Activated T-cell treated with anti-CD3 and anti-CD28 coated beads for 4 hours (primary cell): ENCODE data around the gene ZNF263.
A peak's percentile ranks its signal among the peaks of the same experiment; 100 is the strongest.

ENCODE experiments used
- DNase-seq: peaks from one replicate; pipeline ENCODE4 v3.0.0-alpha.2; 2020

ZNF263 gene

GRCh38 chr16:3282730-3283542 lies at the start of gene ZNF263:
Gene ZNF263 (plus strand): TSS chr16:3283491. CDS start chr16:3283819, 328 bp downstream.
- peak; percentile 91 for DNase-seq

GRCh38 chr16:3234543-3234856 lies 48.8 kb upstream of the ZNF263 start:
- no peak for DNase-seq

- peak; percentile 87 for DNase-seq
These were observed 48.3 kb upstream of the ZNF263 start, which contains the start of gene ZNF200 for GRCh38 chr16:3234857-3235561. Gene ZNF200 (minus strand): TSS chr16:3235158. CDS start chr16:3233755, 1,403 bp downstream.

DNA sequence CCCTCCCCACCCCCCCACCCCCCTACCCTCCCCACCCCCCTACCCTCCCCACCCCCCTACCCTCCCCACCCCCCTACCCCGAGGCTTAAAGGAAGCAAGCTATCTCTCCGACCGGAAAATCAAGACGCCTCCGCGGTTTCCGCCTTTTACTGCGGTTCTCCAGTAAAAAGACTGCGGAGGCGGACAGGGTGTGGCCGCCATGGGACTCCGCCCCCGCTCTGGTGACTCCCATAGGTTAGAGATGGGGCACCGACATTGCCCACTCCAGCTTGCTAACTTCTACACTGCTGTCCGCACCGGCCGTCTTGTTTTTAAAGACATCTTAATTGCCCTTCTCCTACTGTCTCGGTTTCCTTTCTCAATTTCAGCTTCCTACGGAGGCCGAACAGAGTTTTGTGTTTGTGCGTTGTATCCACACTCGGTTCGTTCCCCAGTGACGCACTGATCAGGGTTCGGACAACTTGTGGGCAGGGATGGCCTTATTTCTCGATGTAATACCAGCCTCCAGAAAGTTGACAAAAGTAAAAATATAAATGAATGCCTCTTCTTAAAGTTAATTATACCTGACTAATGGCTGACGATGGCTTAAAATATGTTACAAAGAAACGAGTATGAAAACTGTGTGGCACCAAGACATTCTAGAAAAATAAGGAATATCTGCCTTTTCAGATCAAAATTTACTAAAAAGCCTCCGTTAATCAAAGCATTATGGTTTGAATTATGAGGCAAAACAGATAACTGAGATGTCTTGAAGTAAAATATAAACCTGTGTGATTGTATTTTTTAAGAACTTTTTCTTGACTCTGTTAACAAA lies 47.2 kb upstream of the ZNF263 start:
- peak; percentile 16 for DNase-seq

GRCh38 chr16:3241761-3242160 lies 41.5 kb upstream of the ZNF263 start:
- DNase-seq = no peak

GRCh38 chr16:3242709-3243108 lies 40.6 kb upstream of the ZNF263 start:
- no peak for DNase-seq

GRCh38 chr16:3243882-3244281 lies 39.4 kb upstream of the ZNF263 start:
- no peak for DNase-seq

GRCh38 chr16:3246002-3246401 lies 37.3 kb upstream of the ZNF263 start:
- DNase-seq = no peak

- DNase-seq = no peak
These were observed 36.4 kb upstream of the ZNF263 start for GRCh38 chr16:3246876-3247275.

DNA sequence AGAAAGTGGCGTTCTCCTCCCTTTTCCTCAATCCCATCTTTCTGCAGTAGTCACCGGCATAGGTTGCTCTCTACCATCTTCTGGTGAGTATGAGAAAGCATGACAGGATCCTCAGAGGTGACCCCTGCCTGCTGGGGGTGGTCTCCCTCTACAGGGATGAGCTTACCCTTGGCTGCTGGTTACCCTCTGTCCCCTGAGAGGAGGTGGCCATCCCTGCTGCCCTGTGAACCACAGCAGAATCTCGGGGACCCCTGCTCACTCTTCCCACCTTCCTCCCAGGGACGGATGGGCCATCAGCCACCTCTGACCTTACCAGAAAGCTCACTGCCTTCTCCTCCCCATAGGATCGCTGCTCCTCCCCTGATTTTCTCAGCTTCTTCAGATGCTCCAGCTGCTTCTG lies 34.7 kb upstream of the ZNF263 start:
- no peak for DNase-seq

- no peak for DNase-seq
These were observed 34.3 kb upstream of the ZNF263 start for GRCh38 chr16:3249020-3249419.

GRCh38 chr16:3249451-3249850 lies 33.8 kb upstream of the ZNF263 start:
- no peak for DNase-seq

DNA sequence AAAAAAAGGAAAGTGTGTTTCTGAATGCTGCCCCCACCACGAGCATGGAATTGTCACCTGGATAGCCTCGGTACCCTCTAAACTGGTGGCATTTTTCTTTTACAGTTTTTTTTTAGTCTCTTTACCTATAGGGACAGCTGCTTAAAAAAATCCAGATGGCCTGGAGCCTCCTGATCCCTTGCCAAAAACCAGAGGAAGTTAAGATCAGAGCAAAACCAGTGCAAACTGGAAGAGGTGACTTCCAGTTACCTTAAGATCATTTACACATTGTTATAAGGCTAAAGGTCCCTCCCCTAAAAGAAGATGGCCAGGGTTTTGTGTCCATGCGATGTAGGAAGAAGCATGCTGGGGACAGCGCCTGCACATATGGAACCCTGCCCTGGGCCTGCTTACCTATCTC lies 30.3 kb upstream of the ZNF263 start:
- no peak for DNase-seq

DNA sequence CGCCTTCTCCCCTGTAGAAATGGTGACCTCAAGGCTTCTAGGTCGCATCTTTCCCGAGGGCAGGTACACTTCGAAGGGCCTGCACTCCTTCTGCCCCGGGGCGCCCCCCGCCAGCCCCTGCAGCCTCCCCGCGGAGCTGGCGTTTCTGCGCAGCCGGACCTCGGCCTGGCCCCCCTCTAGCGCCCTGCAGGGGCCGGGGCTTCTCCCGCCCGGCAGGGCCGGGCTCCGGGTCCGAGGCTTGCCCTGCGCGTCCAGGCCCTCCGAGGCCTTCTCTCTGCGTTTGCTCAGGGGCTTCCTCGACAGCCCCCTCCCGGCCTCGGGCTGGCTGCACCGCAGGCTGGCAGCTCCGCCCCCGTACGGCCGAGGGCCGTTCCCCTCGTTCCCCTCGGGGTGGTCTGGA lies 29.0 kb upstream of the ZNF263 start:
- DNase-seq = no peak

GRCh38 chr16:3256146-3256865 lies 27.0 kb upstream of the ZNF263 start, which contains the start of gene MEFV:
Gene MEFV (minus strand): TSS chr16:3256633. CDS start chr16:3256587, 46 bp downstream.
- no peak for DNase-seq

- no peak for DNase-seq
These were observed 26.3 kb upstream of the ZNF263 start for GRCh38 chr16:3256866-3257465.

DNA sequence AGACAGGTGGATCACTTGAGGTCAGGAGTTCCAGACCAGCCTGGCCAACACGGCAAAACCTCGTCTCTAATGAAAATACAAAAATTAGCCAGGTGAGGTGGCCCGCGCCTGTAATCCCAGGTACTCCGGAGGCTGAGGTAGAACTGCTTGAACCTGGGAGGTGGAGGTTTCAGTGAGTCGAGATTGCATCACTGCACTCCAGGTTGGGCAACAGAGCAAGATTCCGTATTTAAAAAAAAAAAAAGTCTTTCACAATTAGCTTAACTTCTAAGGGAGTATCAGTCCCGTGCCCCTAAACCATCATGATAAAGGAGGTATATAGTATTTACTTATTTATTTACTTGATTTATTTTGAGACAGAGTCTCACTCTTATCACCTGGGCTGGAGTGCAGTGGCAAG lies 23.5 kb upstream of the ZNF263 start:
- no peak for DNase-seq

- no peak for DNase-seq
These were observed 20.8 kb upstream of the ZNF263 start for GRCh38 chr16:3262517-3262916.

DNA sequence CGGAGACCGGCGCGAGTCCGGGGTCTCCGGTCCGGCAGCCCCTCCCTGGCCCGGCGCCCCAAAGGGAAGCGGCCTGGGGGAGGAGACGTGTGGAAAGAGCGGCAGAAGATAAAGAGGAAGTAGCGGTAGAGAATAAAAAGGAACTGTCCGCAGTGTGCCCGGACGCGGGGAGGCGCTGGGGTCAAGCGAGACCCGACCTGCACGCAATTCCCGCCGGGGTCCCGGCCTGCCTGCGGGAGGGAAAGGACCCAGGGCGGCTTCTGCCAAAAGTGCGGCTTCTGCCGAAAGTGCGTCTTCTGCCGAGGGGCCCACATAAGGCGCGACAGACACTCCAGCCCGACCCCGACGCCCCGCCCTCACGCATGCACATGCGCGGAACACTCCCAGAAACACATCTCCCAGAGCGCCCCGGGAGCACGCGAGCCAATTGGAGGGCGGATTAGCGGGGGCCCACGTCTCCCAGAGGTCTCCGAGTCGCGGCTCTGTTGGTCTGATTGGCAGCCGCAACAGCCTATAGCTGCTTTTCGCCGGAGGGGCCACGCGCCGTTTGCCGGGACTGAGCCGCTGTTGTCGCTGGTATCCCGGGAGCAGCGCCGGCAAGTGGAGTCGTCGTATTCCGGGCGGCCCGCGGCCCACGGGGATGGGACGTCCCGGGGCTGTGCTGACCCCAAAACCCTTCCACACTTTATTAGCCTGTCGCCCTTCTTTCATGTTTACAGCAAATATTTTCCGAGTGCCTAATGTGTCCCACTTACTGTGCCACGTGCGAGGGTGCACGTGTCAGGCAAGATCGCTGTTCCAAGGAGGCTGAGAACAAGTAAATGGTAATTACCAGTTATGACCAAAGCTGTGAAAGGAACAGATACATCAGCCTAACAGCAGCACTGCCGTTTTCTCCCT lies 18.9 kb upstream of the ZNF263 start:
- peak; percentile 98 for DNase-seq

DNA sequence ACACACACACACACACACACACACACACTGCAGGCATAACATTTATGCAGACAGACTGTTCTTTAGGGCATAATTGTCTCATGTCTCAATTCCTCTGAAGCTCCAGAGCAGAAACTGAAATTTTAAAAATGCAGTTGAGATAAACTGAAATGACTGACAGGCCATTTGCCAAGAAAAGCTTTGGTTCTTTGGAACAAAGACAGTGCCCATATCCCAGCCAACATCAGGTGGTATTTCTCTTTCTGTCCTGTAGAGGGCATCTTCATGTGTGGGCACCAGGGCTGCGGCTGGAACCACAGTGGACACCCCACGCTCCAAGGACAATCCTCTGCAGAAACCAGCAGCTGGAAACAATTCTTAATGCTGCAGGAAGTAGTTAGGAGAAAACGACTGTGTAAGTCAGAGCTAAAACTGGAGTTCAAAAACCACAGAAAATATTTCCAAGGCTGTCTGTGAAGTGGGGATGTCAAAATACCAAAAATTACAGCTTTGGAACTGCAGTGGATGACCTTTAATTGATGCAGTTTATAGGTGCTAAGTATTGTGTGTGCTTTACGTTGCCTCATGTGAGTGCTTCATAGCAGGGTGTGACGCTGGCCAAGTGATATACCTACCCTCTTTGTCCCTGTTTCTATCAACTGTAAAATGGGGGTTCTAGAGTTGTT lies 16.3 kb upstream of the ZNF263 start:
- no peak for DNase-seq

- DNase-seq = no peak
These were observed 15.0 kb upstream of the ZNF263 start for GRCh38 chr16:3268294-3268693.
